ENCODE measurements around the gene PHF5A.

Gene PHF5A, protein sequence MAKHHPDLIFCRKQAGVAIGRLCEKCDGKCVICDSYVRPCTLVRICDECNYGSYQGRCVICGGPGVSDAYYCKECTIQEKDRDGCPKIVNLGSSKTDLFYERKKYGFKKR
- total RNA-seq: 8.4 to 22.4 (median 17.5) reads per million in 18 experiments

- DNase-seq: peak; percentile 98 to 99
Observed at GRCh38 chr22:41468381-41469217, at the start of gene PHF5A, which contains the start of gene ACO2. Gene PHF5A, minus strand, starts transcription at chr22:41468692. Its CDS starts 39 bp downstream, at chr22:41468653. Gene ACO2, plus strand, starts transcription at chr22:41469117. Its CDS starts 30 bp downstream, at chr22:41469147.

DNA sequence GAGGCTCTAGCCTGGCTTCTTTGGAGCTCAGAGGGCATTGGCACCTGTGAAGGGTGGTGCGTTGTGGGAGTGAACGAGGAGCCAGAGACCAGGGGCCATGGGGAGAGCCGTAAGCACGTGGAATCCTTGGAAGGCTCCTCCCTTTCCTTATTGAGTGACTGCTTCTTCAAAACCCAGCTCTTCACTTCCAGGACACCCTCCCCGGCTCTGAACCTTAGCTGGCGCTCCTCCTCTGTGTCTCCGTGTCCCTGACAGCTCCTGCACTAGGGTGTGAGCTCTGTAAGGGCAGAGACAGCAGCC lies 49.5 kb upstream of the PHF5A start:
- no peak for DNase-seq

DNA sequence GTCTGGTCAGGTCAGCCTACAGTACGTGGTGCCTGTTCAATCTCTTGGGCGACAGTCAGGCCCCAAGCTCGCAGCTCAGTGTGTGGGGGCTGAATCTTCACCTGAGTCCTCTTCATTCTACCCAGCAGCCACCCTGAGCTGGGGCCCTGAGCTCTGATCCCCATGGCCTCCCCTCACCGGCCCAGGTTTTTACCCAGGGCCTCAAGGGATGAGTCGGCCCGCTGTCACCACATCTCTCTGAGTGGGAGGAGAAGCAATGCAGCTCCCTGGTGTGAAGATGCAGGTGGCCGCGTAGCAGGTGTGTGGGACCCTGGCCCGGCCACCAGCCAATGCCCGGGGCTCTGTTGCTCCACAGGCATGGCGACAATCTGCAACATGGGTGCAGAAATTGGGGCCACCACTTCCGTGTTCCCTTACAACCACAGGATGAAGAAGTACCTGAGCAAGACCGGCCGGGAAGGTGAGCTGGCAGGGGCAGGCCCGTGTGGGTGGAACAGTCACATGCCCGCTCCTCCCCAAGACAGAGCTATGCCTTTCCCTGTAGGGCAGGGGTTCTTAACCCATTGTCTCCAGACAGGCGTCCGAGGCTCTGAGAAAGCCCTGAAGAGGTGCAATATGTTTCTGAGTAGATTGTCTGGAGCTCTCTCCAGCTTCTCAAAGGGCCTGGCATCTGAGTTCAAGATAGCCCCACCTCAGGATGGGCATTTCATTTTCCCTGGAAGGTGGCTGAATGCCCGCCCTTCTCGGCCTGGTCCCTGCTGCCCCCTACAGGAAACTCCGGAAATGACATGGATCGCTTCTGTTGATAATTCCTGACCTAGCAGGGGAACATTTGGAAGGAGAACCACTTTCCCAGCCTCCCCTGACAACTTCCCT lies 48.9 kb upstream of the PHF5A start:
- DNase-seq: peak; percentile 36

DNA sequence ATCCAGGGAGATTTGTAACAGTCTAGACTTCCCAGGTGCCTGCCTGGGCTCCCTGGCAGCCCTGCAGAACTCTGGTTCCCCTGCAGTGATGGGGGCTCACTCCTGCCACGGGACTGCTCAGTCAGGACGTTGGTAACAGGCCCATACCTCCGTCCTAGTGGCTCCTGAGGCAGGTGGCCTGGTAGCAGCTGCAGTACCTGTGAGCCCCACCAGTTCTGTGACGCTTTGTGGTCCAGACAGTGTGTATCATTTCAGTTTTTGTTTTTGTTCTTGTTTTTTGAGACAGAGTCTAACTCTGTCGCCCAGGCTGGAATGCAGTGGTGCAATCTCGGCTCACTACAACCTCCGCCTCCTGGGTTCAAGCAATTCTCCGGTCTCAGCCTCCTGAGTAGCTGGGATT lies 48.0 kb upstream of the PHF5A start:
- DNase-seq: no peak

- DNase-seq: no peak
Observed at GRCh38 chr22:41513391-41513790, 44.9 kb upstream of the PHF5A start.

GRCh38 chr22:41512421-41513194 lies 44.1 kb upstream of the PHF5A start:
- no peak for DNase-seq

- DNase-seq: no peak
Observed at GRCh38 chr22:41511521-41511968, 43.1 kb upstream of the PHF5A start.

GRCh38 chr22:41508770-41509170 lies 40.3 kb upstream of the PHF5A start:
- no peak for DNase-seq

GRCh38 chr22:41507330-41508063 lies 39.0 kb upstream of the PHF5A start:
- no peak for DNase-seq

GRCh38 chr22:41505511-41506220 lies 37.2 kb upstream of the PHF5A start:
- no peak for DNase-seq

DNA sequence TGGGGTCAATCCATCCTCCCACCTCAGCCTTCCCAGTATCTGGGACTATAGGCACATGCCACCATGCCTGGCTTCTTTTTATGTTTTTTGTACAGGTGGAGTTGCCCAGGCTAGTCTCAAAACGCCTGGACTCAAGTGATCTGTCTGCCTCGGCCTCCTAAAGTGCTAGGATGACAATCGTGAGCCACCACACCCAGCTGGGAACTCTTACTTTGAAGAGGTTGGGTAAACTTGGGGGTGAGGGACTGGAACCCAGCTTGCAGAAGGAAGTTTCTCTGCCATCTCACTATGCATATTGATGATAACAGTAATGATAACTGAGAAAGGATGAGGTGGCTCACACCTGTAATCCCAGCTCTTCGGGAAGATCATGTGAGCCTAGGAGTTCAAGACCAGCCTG lies 36.3 kb upstream of the PHF5A start:
- no peak for DNase-seq

DNA sequence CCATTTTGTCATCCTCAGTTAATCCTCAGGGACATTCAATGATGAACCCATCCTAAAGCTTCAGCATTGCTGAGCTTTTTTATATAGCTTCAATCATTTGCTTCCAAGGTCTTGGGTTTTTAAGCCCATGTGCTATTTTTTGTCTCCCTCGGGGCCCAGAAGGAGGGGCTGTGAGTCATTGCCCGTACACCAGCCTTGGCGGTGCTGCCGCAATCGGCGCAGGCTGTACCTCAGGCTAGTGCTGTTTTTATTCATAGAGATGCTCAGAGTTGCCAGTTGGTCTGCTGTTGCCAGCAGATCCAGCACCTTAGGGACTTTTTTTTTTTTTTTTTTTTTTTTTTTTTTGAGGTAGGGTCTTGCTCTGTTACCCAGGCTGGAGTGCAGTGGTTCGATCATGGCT lies 35.9 kb upstream of the PHF5A start:
- DNase-seq: no peak

GRCh38 chr22:41501209-41501608 lies 32.7 kb upstream of the PHF5A start:
- peak in 1 of 2 donors; percentile 35 for DNase-seq

- DNase-seq: no peak
Observed at GRCh38 chr22:41500303-41500702, 31.8 kb upstream of the PHF5A start.

GRCh38 chr22:41499624-41500280 lies 31.3 kb upstream of the PHF5A start:
- no peak for DNase-seq

- no peak for DNase-seq
Observed at GRCh38 chr22:41498303-41498835, 29.9 kb upstream of the PHF5A start.

DNA sequence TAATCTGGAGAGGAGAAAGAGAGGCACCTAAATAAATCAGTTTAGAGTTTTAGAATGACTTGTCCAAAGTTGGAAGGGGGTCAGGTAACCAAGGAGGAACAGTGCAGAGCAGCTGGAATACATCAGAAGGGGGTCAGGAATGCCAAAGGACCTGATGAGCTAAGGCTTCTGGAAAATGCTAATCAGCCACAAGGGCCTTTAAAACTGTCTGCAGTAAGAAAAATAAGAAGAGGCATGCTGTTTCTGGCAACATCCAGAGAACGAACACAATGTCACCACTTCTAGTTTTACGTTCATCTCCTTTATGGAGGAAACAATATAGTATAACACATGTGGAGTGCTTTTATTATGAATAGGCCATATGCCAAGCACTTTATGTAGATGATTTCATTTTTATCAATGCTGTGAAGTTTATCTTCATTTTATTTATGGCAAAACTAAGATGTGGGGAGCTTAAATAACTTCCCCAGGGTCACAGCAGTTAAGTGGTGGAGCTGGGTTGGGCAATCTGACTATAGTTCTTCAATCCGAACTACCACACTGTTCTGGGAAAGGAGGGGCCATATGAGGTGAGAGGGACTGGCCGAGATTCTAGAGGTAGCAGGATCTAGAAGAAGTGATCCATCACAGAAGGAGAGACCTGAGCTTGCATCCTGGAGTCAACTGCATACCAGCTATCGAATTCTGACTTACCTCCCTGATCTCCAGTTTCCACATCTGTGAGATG lies 23.0 kb upstream of the PHF5A start:
- DNase-seq: no peak

DNA sequence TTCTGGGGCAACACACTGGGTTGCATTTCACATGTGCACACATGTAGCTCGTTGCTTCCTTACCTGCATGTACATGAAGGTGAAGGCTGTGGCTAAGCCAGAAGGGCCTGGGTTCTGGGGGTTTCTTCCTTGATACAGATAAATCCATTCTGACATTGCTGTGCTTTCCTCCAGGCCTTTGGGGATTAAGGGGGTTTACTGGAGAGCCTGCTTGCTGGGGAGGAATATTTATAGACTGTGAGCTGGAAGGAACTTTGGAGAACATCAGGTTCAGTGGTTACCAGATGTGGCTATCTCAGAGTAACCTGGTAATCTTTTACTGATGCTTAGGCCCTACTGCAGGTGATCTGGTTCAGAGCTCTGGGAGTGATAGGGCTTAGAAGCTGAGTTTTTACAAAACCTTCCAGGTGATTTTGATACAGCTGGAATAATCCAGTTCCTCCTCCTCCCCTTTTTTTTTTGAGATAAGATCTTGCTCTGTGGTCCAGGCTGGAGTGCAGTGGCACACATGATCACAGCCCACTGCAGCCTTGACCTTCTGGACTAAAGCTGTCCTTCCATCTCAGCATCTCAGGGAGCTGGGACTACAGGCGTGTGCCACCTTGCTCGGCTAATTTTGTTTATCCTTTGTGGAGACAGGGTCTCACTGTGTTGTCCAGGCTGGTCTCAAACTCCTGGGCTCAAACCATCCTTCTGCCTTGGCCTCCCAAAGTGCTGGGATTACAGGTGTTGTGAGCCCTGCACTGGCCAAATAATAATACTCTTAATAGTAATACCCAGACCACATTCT lies 20.3 kb upstream of the PHF5A start:
- DNase-seq: no peak

GRCh38 chr22:41488076-41488475 lies 19.6 kb upstream of the PHF5A start:
- no peak for DNase-seq
